ENCODE measurements around the gene EDA.

The EDA gene

GRCh38 chrX:69613946-69614345, 2.0 kb upstream of the EDA start:
- no peak for TF ChIP-seq CTCF (IDR thresholded peaks at IDR 0.05; ENCODE audit: low read depth, low read length)
- no peak overlapping the region for H3K4me3 ChIP-seq (ENCODE audit: low read depth, low read length)

- H3K4me3 ChIP-seq (ENCODE audit: low read depth, low read length) = no peak overlapping the region
- TF ChIP-seq CTCF (IDR thresholded peaks at IDR 0.05; ENCODE audit: low read depth, low read length) = no peak
Measured at GRCh38 chrX:69614886-69615285, 1.0 kb upstream of the EDA start.

- no peak overlapping the region for H3K4me3 ChIP-seq (ENCODE audit: low read depth, low read length)
Measured at GRCh38 chrX:69615342-69615741, 571 bp upstream of the EDA start.

GRCh38 chrX:69616457-69617203, 717 bp downstream of the EDA start:
- H3K4me3 ChIP-seq (ENCODE audit: low read depth, low read length) = peak overlapping the region; percentile 8; the same call in 1 of the 2 replicates
- no peak for TF ChIP-seq CTCF (IDR thresholded peaks at IDR 0.05; ENCODE audit: low read depth, low read length)

More at GRCh38 chrX:69615342-69615741, 571 bp upstream of the EDA start:
- TF ChIP-seq CTCF (IDR thresholded peaks at IDR 0.05; ENCODE audit: low read depth, low read length) = no peak

- no peak; the same call in 1 of the 2 replicates for TF ChIP-seq CTCF (IDR thresholded peaks at IDR 0.05; ENCODE audit: low read depth, low read length)
- H3K4me3 ChIP-seq (ENCODE audit: low read depth, low read length) = no peak overlapping the region
Measured at GRCh38 chrX:69618803-69619202, 2.9 kb downstream of the EDA start.

- no peak for TF ChIP-seq CTCF (IDR thresholded peaks at IDR 0.05; ENCODE audit: low read depth, low read length)
- H3K4me3 ChIP-seq (ENCODE audit: low read depth, low read length) = no peak overlapping the region
Measured at GRCh38 chrX:69626129-69626528, 10.2 kb downstream of the EDA start.

GRCh38 chrX:69627744-69628143, 11.8 kb downstream of the EDA start:
- no peak overlapping the region for H3K4me3 ChIP-seq (ENCODE audit: low read depth, low read length)
- no peak for TF ChIP-seq CTCF (IDR thresholded peaks at IDR 0.05; ENCODE audit: low read depth, low read length)
